GDM1 (cell line): ENCODE measurements around the gene KLK1.

ENCODE experiments used
- DNase-seq: peaks from one replicate; lab custom pipeline; 2025; lab: John Stamatoyannopoulos, UW

Gene KLK1

DNA sequence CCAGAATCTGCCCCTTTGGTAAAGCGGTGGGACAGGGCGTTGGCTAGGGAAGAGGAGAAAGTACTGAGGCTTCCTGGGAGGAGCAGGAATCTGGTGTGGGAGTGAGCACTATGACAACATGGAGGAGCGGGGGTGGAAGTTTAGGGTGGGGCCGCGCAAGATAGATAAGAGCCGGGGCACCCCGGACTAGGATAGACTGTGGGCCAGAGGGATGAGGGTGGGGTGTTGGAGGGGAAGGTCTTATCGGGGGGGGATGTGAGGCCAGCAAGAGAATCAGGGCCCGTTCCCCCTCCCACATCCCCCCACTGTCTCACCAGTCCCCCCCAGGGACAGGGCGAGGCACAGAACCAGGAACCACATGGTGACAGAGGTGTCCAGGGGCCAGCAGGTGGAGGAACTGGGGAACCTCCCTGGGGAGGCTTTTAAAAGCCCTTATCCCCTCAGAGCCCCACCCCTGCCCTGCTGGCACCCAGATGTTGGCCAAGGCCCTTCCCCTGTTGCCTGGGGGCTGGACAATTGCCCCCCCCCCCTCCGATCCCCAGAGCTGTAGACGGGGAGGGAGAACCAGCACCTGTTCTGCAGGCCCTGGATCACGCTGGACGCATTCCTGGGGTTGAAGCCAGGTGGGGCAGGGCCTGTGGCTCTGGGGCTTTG is at the start of gene KLK1:
KLK1 (minus strand) TSS at position 399 of the 654 bp plus-strand sequence; CDS start at position 360, 39 bp downstream.
- DNase-seq, result no peak

DNA sequence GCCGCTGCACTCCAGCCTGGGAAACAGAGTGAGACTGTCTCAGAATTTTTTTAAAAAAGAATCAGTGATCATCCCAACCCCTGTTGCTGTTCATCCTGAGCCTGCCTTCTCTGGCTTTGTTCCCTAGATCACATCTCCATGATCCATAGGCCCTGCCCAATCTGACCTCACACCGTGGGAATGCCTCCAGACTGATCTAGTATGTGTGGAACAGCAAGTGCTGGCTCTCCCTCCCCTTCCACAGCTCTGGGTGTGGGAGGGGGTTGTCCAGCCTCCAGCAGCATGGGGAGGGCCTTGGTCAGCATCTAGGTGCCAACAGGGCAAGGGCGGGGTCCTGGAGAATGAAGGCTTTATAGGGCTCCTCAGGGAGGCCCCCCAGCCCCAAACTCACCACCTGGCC is 49.5 kb upstream of the KLK1 start, which contains the start of gene KLK2:
KLK2 (plus strand) TSS at position 384 of the 400 bp plus-strand sequence. CDS start 35 bp downstream, outside the sequence.
- no peak for DNase-seq

DNA sequence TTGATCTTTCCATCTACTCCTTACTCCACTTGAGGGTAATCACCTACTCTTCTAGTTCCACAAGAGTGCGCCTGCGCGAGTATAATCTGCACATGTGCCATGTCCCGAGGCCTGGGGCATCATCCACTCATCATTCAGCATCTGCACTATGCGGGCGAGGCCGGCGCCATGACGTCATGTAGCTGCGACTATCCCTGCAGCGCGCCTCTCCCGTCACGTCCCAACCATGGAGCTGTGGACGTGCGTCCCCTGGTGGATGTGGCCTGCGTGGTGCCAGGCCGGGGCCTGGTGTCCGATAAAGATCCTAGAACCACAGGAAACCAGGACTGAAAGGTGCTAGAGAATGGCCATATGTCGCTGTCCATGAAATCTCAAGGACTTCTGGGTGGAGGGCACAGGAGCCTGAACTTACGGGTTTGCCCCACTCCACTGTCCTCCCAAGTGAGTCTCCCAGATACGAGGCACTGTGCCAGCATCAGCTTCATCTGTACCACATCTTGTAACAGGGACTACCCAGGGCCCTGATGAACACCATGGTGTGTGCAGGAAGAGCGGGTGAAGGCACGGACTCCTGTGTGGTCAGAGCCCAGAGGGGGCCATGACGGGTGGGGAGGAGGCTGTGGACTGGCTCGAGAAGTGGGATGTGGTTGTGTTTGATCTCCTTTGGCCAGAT is 47.0 kb upstream of the KLK1 start:
- DNase-seq, result no peak

DNA sequence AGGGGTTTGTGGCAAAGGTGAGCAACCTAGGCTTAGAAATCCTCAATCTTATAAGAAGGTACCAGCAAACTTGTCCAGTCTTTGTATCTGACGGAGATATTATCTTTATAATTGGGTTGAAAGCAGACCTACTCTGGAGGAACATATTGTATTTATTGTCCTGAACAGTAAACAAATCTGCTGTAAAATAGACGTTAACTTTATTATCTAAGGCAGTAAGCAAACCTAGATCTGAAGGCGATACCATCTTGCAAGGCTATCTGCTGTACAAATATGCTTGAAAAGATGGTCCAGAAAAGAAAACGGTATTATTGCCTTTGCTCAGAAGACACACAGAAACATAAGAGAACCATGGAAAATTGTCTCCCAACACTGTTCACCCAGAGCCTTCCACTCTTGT is 45.9 kb upstream of the KLK1 start:
- no peak for DNase-seq

DNA sequence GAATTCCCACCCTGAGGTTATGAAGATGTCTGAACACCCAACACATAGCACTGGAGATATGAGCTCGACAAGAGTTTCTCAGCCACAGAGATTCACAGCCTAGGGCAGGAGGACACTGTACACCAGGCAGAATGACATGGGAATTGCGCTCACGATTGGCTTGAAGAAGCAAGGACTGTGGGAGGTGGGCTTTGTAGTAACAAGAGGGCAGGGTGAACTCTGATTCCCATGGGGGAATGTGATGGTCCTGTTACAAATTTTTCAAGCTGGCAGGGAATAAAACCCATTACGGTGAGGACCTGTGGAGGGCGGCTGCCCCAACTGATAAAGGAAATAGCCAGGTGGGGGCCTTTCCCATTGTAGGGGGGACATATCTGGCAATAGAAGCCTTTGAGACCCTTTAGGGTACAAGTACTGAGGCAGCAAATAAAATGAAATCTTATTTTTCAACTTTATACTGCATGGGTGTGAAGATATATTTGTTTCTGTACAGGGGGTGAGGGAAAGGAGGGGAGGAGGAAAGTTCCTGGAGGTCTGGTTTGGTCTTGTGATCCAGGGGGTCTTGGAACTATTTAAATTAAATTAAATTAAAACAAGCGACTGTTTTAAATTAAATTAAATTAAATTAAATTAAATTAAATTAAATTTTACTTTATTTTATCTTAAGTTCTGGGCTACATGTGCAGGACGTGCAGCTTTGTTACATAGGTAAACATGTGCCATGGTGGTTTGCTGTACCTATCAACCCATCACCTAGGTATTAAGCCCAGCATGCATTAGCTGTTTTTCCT is 38.1 kb upstream of the KLK1 start:
- no peak for DNase-seq

DNA sequence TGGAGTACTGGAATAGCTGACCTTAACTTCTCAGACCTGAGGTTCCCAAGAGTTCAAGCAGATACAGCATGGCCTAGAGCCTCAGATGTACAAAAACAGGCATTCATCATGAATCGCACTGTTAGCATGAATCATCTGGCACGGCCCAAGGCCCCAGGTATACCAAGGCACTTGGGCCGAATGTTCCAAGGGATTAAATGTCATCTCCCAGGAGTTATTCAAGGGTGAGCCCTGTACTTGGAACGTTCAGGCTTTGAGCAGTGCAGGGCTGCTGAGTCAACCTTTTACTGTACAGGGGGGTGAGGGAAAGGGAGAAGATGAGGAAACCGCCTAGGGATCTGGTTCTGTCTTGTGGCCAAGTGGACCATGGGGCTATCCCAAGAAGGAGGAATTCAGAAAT is 37.4 kb upstream of the KLK1 start:
- no peak for DNase-seq

DNA sequence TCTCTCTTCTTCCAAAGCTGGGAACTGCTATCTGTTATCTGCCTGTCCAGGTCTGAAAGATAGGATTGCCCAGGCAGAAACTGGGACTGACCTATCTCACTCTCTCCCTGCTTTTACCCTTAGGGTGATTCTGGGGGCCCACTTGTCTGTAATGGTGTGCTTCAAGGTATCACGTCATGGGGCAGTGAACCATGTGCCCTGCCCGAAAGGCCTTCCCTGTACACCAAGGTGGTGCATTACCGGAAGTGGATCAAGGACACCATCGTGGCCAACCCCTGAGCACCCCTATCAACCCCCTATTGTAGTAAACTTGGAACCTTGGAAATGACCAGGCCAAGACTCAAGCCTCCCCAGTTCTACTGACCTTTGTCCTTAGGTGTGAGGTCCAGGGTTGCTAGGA is 36.3 kb upstream of the KLK1 start:
- no peak for DNase-seq

DNA sequence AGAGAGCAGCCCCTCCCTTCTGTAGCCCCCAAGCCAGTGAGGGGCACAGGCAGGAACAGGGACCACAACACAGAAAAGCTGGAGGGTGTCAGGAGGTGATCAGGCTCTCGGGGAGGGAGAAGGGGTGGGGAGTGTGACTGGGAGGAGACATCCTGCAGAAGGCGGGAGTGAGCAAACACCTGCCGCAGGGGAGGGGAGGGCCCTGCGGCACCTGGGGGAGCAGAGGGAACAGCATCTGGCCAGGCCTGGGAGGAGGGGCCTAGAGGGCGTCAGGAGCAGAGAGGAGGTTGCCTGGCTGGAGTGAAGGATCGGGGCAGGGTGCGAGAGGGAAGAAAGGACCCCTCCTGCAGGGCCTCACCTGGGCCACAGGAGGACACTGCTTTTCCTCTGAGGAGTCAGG is 35.3 kb upstream of the KLK1 start:
- no peak for DNase-seq

DNA sequence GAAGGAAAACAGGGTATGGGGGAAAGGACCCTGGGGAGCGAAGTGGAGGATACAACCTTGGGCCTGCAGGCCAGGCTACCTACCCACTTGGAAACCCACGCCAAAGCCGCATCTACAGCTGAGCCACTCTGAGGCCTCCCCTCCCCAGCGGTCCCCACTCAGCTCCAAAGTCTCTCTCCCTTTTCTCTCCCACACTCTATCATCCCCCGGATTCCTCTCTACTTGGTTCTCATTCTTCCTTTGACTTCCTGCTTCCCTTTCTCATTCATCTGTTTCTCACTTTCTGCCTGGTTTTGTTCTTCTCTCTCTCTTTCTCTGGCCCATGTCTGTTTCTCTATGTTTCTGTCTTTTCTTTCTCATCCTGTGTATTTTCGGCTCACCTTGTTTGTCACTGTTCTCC is 33.8 kb upstream of the KLK1 start:
- no peak for DNase-seq

DNA sequence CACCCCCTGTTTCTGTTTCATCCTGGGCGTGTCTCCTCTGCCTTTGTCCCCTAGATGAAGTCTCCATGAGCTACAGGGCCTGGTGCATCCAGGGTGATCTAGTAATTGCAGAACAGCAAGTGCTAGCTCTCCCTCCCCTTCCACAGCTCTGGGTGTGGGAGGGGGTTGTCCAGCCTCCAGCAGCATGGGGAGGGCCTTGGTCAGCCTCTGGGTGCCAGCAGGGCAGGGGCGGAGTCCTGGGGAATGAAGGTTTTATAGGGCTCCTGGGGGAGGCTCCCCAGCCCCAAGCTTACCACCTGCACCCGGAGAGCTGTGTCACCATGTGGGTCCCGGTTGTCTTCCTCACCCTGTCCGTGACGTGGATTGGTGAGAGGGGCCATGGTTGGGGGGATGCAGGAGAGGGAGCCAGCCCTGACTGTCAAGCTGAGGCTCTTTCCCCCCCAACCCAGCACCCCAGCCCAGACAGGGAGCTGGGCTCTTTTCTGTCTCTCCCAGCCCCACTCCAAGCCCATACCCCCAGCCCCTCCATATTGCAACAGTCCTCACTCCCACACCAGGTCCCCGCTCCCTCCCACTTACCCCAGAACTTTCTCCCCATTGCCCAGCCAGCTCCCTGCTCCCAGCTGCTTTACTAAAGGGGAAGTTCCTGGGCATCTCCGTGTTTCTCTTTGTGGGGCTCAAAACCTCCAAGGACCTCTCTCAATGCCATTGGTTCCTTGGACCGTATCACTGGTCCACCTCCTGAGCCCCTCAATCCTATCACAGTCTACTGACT is 31.2 kb upstream of the KLK1 start, which contains the start of gene KLK3:
KLK3 (plus strand) TSS at position 280 of the 775 bp plus-strand sequence; CDS start at position 321, 41 bp downstream.
- DNase-seq, result no peak

DNA sequence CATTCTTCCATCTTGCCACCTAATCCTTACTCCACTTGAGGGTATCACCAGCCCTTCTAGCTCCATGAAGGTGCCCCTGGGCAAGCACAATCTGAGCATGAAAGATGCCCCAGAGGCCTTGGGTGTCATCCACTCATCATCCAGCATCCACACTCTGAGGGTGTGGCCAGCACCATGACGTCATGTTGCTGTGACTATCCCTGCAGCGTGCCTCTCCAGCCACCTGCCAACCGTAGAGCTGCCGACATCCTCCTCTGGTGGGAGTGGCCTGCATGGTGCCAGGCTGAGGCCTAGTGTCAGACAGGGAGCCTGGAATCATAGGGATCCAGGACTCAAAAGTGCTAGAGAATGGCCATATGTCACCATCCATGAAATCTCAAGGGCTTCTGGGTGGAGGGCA is 28.0 kb upstream of the KLK1 start:
- DNase-seq, result no peak

DNA sequence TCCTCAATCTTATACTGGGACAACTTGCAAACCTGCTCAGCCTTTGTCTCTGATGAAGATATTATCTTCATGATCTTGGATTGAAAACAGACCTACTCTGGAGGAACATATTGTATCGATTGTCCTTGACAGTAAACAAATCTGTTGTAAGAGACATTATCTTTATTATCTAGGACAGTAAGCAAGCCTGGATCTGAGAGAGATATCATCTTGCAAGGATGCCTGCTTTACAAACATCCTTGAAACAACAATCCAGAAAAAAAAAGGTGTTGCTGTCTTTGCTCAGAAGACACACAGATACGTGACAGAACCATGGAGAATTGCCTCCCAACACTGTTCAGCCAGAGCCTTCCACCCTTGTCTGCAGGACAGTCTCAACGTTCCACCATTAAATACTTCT is 27.2 kb upstream of the KLK1 start:
- no peak for DNase-seq

DNA sequence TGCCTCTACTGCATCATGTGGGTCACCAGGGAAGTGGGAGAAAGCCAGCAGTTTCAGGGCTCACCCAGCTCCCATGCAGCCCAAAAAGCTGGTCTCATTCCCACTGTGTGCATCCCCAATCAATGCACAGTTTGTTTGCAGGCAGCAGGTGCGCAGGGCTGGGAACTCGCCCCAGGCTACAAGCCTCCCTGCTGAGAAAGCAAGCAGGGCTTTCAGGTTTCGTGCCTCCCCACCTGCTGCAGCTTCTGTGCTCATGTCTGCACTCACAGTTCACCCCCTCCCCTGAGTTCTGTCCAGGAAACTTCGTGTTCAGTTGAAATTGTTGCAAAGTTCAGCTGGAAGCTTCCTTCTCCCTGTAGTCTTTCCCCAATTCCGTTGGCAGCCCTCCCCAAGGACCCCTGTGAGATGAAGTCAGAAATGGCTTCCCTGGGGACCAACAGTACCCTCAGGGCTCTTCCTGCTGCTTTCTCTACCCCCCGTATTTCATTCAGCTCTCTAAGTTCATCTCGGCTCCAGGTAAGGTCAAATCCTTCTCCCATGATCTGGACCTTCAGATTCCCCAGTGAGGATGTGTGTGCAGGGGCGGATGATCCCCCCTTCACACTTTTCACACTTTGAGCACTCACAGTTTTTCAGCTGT is 20.8 kb upstream of the KLK1 start:
- DNase-seq, result no peak

DNA sequence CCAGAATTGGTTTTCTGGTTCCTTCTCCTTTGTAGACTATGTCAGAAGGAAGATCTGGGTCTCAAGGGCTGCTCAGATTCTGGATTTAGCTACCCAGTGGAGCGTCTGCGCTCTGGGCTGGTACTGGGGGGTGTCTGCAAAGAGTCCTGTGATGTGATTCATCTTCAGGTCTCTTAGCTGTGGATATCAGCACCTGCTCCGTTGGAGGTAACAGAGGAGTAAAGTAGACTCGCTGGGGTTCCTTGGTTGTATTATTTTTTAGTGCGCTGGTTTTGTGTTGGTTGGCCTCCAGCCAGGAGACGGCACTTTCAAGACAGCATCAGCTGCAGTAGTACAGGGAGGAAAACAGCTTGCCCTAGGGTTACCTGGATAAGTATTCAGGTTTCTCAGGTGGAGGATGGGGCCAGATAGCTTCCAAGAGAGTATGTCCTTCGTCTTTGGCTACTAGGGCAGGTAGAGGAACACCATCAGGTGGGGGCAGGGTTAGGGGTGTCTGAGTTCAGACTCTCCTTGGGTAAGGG is 20.2 kb upstream of the KLK1 start:
- no peak for DNase-seq

DNA sequence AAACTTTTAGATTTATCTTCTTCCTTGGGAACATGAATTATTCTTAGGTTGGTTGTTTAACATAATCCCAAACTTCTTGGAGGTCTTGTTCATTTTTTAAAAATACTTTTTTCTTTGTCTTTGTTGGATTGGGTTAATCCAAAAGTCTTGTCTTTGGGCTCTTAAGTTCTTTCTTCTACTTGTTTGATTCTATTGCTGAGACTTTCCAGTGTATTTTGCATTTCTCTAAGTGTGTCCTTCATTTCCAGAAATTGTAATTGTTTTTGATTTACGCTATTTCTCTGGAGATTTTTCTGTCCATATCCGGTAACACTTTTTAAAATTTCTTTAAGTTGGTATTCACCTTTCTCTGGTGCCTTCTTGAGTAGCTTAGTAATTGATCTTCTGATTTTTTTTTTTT is 19.6 kb upstream of the KLK1 start:
- DNase-seq, result no peak

DNA sequence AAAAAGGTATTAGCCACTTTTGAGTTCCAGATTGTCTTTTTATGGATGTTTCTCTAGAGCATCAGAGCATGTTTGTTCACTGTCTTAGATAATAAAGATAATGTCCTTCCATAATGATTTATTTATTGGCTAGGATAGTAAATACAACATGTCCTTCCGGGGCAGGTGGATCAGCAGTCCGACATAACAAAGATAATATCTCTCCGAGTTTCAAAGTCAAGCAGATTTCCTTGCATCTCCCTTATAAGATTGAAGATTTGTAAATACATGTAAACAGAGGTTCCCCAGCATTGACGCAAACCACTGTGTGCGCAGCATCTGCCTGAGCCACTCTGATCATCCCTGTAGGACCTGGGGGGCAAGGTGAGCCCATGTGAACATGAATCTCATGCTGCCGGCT is 18.5 kb upstream of the KLK1 start:
- no peak for DNase-seq

DNA sequence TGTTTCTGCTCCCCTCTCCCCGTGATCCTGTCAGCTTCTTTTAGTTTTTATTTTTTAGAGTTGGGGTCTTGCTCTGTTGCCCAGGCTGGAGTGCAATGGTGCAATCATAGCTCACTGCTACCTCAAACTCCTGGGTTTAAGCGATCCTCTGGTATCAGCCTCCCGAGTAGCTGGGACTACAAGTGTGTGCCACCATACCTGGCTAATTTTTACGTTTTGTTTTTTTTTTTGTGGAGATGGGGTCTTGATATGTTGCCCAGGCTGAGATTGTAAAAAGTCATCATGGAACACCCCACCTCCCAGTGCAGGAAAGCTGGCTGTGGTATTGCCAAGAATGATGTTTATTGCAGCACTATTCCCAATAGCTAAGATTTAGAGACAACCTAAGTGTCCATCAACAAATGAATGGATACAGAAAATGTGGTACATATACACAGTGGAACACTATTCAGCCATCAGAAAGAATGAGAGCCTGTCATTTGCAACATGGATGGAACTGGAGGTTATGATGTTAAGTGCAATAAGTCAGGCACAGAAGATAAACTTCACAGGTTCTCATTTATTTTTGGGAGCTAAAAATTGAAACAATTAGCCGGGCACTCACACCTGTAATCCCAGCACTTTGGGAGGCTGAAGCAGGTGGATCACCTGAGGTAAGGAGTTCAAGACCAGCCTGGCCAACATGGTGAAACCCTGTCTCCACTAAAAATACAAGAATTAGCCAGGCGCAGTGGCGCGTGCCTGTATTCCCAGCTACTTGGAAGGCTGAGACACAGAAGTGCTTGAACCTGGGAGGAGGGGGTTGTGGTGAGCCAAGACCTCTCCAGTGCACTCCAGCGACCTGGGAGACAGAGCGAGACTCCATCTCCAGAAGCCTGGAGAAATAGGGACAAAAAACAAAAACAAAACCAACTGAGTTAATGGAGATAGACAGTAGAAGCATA is 16.4 kb upstream of the KLK1 start:
- DNase-seq, result no peak

DNA sequence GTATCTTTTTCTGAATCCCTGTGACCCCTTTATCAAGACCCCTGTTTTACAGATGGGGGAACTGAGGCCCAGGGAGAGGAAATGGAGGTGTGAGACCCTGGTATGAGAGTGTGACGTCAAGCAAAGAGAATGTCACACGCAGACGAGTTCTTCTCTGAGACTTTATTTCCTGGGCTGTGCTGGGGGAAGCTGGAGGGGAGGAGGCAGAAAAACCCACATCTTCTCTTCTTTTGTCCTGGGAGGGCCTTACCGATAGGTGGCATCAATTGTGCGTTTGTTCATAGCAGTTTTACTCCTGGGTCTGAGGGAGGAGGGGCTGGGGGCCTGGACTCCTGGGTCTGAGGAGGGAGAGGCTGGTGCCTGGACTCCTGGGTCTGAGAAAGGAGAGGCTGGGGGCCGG is 14.7 kb upstream of the KLK1 start:
- no peak for DNase-seq

DNA sequence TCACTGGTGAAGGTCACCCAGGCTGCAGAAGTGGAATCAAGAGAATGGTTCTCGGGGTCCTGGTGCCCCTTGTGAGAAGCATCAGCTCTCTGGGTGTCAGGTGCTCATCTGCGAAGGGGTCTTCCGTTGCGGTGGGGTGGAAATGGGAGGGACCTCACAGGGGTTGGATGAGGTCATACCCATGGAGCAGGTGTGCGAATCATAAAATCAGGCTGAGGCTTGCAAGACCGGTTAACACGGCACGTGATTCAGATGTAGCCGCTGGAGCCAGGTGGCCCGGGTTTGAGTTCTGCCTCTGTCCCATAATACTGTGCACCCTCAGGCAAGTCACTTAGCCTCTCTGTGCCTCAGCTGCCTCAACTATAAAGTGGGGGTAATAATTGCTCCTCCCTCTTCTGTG is 13.7 kb upstream of the KLK1 start:
- no peak for DNase-seq

DNA sequence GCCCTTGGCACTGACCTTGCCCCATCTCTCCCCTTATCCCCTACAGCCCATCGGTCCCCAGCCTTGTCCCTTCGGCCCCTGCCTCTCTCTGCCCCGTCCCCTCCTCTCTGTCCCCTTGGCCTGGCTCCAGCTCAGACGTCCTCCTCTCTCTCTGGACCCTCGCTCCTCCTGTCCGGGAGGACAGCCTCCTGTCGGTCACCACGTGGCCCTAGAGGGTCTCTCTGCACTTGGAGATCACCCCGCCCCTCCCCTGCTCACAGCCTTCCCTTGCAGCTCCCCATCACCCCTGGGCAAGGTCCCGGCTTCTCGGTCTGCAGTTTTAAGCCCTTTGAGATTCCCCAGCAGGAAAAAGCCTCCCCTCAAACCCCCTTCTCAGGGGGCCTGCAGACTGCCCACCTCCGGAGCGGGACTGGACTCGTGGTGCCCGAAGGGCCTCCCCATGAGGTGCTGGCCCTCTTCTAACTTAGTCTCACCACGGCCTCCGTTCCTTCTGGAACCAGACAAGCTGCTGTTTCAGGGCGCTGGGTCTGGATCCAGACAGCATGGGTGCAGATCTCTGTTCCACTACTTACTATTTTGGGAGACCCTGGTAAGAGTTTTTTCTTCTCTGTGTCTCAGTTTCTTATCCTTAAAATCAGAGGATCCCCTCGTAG is 13.1 kb upstream of the KLK1 start:
- no peak for DNase-seq
